ENCODE measurements around the gene CATSPERE. TPM values are rescaled to one million over a fixed set of nuclear protein-coding genes. Genes with fewer than 3 reads are reported as not detected.

CATSPERE gene, protein sequence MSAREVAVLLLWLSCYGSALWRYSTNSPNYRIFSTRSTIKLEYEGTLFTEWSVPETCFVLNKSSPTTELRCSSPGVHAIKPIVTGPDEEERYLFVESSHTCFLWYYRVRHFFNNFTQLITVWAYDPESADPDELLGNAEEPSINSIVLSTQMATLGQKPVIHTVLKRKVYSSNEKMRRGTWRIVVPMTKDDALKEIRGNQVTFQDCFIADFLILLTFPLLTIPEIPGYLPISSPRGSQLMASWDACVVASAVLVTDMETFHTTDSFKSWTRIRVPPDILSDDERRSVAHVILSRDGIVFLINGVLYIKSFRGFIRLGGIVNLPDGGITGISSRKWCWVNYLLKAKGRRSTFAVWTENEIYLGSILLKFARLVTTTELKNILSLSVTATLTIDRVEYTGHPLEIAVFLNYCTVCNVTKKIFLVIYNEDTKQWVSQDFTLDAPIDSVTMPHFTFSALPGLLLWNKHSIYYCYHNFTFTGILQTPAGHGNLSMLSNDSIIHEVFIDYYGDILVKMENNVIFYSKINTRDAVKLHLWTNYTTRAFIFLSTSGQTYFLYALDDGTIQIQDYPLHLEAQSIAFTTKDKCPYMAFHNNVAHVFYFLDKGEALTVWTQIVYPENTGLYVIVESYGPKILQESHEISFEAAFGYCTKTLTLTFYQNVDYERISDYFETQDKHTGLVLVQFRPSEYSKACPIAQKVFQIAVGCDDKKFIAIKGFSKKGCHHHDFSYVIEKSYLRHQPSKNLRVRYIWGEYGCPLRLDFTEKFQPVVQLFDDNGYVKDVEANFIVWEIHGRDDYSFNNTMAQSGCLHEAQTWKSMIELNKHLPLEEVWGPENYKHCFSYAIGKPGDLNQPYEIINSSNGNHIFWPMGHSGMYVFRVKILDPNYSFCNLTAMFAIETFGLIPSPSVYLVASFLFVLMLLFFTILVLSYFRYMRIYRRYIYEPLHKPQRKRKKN
- total RNA-seq (2022; extraction: Qiagen RNA extraction; ENCODE audit: low read depth): 0.14 to 0.23 TPM (median 0.18 TPM) in 4 of 5 replicates, not detected in the other

DNA sequence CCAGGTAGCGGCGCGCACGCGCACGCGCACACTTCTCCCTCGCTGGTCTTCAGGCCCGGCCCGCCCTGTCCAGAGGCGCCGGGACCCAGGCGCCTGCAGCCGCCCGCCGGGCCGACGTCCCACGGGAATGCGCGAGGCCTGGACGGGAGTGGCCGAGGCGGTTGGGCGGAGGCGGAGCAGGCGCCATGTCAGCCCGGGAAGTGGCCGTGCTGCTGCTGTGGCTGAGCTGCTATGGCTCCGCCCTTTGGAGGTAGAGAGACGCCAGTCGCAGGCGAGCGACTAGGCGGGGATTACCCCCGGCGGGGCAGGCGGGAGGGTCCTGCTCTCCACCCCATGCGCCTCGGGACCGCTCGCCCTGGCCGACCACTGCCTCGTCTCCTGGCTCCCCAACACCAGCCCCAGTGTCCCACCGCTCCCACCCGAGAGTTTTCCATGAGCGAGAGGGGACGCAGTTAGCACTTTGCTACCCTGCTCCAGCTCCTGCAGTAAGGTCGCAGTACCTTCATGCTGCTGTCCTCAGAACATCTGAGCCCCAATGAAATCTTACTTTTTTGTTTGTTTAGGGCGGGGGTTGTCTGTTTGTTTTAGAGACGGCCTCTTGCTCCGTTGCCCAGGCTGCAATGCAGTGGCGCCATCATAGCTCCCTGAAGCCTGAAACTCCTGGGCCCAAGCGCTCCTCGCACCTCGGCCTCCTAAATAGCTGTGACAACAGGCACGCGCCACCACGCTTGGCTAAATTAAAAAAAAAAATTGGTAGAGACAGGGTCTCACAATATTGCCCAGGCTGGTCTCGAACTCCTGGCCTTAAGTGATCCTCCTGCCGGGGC is at the start of gene CATSPERE:
Gene CATSPERE (plus strand): TSS at position 29 of the 827 bp plus-strand sequence. CDS start 157 bp downstream, at position 186.

DNA sequence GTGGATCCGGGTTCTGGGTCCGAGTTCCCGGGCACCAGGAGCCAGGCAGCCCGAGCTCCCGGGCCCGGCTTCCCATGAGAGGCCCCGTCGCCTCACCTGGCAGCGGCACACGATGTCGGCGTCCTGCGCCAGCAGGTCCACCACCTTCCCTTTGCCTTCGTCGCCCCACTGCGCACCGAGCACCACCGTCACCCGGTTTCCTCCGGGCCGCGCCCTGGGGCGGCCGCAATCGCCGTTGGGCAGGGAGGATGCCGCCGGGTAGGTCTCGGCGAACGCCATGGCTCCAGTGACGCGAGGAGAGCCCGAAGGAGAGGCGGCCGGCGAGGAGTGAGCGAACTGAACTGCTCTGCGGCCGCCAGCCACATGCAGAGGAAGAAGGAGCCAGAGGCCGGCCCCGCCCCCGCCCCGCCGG is 9.5 kb upstream of the CATSPERE start, which contains the start of gene ADSS2:
Gene ADSS2 (minus strand): TSS at position 371 of the 412 bp plus-strand sequence. CDS start 92 bp downstream, at position 279.

DNA sequence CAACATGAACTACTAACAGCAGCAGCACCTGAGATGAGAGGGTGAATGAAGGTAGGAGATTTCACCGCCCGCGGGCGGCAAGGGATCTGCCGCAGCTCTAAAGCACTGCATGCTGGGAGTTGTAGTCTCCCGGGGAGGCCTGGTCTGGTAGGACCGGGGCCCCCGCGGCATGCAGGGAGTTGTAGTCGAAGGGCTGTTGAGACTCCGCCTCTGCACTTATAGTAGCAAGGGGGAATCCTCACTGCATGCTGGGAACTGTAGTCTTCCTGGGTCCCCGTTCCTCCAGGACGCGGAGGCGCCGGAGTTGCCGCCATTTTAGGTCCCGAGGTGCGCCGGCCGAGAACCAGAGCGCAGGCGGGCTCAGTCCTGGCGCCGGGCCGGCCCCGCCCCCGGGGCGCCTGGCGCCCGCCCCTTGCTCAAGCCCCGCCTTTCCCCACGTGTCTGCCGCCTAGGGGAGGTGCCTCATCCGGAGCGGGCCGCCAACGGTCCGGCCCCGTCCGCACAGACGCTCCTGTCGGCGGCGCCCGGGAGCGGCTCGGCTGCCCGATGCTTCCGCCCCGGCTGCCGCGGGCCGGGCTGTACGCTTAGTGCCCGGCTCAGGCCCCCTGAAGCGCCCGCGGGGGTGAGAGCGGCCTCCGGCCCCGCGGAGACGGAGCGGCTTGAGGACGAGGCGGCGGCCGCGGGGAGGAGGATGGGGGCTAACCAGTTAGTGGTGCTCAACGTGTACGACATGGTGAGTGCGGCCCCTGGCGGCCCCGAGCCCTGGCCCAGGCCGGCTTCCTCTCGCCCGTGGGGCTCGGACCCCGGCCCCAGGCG is 191.8 kb downstream of the CATSPERE start, which contains the start of gene DESI2:
Gene DESI2 (plus strand): TSS at position 504 of the 816 bp plus-strand sequence. CDS start 188 bp downstream, at position 692.

Other genes starting within 250 kb of the CATSPERE start
- 27.7 to 59.0 TPM (median 50.3 TPM) in 5 replicates for gene ADSS2, start 9.4 kb upstream of the CATSPERE start, total RNA-seq (2022; extraction: Qiagen RNA extraction; ENCODE audit: low read depth)
- gene DESI2, start 191.9 kb downstream of the CATSPERE start, total RNA-seq (2022; extraction: Qiagen RNA extraction; ENCODE audit: low read depth): 16.0 to 35.5 TPM (median 32.7 TPM) in 5 replicates